Stimulated activated CD4-positive, alpha-beta T cell treated with anti-CD3 and anti-CD28 coated beads, Interleukin-12 subunit alpha, Interleukin-12 subunit beta, amount 100 ng/mL, for 24 hours (primary cell): ENCODE data around the gene PTPN1.

Experiments used
- DNase-seq, 2 experiments: peaks; one replicate each; pipeline ENCODE4 v3.0.0-alpha.2; 2020; ENCODE audit warnings: low read depth in 2 of 2

The PTPN1 gene

DNA sequence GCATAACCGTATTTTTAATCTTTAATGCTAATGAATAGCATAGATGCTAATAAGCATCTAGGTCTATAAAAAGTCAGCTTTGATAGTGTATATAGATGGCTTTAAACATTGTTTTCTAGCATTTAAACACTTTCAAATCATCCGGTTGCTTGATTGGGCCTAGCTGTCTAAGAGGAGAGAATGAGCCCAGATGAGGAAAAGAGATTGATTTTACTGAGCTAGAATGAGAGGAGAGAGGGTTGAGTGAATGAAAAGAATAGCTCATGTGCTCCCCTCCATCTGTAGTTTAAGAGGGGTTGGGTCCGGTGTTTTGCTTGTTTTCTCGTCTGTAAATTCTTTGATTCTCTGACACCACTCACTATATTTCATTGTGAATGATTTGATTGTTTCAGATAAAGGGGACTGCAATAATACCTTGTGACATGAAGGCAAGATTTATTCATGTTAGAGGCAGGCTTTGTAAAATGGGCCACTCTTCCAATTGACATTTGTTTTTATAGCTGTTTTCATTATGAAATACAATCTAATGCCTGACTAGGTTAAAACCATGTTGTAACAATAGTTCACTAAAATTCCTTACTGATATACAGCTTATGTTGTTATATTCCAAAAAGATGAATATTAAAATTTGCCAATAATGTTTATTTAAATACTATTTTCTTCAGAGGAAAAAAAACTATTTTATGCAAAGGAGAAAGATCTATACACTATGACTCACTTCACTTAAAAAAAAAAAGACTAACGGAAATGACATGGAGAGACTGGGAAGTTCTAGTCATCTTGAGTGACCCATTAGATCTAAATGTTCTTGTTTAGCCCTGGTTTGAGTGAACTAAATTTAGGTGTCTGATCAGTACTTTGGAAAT, 3.2 kb downstream of the PTPN1 start:
- DNase-seq, result no peak

DNA sequence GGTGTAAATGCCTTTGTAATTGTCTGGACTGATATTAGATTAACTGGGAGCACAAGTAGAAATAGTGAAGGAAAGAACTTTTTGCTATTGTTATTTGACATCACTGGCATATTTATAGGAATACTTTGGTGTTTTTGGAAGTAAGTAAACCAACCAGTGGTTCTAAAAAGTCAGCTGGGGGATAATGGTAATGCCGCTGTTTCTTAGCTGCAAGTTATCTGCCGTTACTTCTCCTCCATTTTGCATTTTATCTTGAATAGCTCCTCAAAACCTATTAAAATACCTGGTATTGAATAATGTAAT, 3.8 kb downstream of the PTPN1 start:
- no peak for DNase-seq

DNA sequence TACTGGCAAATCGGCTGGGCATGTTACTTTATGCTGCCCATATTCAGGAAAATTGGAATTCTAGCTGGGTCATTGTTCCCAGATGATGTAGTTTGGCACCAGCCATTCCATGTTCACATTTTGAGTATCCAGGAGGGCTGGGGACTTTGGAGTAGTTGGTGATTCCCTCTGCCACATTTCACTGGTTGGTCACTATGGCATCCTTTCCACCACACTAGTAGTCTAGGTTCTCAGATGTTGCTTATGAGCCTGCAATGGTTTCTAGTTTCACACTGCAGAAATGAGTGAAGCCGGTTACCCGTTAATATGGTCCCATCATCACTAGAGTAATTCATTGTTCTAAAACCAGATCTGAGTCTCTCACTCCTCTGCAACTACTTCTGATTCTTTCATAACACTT, 4.6 kb downstream of the PTPN1 start:
- no peak for DNase-seq

DNA sequence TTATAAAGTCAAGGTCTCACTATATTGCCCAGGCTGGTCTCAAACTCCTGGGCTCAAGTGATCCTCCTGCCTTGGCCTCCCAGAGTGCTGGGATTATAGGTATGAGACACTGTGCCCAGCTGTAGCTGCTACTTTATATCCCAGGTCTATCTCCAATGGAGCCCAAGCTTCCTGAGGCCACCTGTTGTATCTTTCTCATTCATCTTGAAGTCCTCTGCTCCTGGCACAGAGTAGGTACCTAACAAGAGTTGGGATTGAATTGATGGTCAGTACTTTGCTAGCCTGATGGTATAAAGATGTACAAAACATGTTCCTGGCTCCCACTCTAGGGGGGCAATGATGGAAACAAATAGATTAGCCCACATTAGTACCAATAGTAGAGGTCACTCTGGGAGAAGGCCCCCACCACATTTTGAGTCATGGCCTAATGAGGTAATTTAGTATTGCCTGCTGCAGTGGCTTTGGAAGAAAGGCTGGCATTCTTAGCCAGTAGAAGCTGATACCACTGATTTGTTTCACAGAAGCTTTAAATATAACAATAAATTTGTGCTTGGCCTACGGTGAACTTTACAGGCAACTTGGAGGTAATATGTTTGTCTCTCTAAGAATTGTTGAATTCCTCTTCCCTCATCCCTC, 5.4 kb downstream of the PTPN1 start:
- no peak for DNase-seq

DNA sequence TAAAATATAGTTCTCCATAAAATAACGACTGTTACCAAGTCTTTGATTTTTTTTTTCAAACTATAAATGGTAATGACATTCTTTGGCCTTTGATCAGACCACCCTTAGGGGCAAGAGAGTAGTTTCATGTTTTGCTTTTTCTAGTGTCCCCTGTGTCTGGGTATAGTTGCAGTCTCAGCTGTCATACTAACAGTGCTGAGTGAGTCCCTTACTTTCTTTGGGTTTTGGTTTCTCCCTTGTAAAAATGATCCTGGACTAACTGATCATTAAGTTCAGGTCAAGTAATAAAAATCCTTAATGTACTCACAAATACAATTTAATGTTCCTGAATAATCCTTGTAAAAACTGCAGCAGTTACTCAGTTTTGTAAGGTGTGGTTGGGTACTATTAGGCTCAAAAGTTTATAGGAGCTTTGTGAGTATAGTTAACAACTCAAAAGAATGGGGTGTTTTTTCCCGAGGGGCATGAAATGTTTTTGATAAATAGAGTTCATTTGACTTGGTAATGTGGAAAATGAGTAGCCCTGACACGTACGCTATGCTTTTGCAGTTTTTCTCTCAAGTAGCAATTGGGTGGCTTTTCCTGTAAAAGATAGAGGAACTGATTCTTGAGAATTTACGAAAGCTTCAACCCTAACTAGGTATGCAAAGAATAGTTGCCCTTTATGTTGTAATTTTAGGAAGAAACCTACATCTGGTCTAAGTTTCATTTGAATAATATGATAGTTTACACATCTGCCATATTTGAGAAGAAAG, 6.2 kb downstream of the PTPN1 start:
- DNase-seq, result no peak

DNA sequence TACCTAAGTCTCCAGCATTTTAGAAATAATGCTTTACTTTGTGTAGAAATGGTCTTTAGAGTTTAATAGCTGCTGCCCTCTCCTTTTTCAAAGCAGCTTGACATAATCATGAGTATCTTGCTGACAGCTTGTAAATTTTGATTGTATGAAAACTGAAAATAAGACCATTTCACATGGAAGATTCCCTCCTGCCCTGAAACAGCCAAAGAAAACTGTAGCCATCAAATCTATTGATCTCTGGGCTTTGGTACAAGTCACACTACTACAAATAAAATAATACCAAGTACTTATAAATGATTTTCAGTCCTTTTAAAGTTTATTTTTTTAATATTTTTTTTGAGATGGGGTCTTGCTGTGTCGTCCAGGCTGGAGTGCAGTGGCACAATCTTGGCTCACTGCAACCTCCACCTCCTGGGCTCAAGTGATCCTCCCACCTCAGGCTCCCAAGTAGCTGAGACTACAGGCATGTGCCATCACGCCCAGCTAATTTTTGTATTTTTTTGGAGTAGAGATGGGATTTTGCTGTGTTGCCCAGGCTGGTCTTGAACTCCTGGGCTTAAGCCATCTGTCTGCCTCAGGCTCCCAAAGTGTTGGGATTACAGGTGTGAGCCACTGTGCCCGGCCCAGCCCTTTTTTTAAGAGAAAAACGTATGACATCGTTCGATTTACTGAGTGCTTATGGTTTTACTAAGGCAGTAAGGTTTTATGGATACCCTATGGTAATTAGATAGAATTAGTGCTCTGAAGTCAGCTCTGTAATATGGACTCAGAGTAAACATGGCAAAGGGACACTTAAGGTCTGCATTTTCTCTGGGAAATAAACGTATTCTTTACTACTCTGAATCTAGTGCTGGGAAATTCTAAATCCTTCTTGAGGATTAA, 7.0 kb downstream of the PTPN1 start:
- DNase-seq, result no peak

DNA sequence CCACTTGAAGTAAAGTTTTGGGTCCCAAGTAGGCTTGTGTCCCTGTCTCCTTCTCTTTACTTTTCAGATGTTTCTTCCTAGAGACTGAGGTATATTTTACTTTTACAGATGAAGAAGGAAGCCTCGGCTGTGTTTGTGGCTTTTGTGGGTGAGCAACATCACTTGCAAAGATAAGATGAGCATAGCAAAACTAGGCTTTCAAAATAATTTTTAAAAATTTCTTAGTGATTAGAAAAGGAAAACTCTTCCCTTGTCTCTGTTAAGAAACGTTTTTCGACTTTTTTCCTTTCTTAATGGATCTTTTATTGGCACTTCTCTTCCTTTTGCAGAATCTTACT, 7.6 kb downstream of the PTPN1 start:
- no peak for DNase-seq

DNA sequence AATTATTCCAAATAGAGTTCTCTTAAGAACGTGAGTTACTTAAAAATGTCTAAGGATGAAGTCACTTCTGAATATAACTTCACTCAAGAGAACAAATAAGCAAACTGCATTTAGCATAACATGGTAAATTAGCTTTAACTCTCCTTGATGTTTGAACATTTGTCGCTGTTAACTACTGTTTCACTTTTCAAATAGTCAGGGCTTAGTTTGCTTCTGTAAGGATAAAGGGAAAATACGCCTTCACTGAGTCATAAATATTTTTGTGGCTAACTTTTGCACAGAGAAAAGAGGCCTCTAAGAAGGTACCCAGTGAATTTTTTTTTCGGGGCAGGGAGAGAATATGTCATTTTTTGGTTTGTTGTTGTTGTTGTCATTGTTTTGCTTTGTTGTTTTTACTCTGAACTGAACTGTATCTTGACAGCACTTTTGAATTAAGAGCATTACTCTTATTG, 8.1 kb downstream of the PTPN1 start:
- DNase-seq, result no peak

DNA sequence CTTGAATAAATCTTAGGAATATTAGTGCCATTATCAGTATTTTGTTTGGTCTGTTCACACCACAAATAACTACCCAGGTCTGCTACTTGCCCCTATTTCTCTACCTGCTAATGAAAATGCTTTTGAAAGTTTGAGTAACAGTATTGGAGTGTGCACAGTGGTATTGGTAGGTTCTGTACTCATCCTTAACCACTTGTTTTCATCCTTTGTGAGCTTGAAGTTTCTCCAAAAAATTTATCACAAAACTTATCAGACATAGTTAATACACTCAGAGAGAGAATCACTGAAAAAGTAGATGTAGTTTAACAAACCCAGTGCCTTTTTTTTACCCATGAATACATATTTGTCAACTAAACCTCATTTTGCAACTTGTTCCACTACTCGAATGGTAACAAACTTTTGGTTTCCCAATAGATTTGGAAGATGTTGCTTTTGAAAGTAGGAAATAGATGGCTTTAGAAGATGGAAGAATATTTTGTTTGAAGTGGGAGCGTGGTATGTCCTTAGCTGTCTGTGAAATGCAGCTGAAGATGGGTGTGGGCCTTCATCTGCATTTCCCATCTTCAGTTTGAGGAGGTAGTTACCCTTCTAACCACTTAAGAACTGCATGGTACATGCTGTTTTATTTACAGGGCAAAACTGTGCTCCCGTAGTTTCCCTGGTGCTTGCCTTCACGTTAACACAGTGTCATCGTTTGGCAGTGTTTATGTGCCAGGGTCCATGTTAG, 9.0 kb downstream of the PTPN1 start:
- DNase-seq, result no peak

DNA sequence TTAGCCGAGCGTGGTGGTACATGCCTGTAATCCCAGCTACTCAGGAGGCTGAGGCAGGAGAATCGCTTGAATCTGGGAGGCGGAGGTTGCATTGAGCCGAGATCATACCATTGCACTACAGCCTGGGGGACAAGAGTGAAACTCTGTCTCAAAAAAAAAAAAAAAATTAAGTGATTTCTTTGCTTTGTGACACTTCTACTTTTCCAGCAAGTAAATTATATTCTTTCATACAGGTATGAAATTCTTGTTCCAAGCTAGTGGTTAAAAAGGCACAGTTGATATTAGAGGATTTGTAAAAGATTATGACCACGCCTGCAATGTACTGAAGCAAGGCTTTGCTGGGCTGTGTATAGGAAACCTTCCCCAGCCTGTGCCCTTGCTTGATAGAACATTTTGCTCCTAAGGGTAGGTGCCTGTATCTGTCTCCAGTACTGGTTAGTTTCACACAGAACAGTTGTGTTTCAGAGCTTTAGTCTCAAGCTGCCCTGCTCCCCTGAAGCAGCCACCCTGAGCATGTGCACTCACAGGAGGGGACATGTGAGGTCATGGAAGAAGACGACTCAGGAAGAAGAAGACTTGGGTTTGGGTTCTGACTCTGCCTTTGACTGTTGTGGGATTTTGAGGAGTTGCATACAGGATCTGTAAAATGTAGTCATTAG, 10.2 kb downstream of the PTPN1 start:
- DNase-seq, result peak in 1 of 2 experiments; percentile 45

DNA sequence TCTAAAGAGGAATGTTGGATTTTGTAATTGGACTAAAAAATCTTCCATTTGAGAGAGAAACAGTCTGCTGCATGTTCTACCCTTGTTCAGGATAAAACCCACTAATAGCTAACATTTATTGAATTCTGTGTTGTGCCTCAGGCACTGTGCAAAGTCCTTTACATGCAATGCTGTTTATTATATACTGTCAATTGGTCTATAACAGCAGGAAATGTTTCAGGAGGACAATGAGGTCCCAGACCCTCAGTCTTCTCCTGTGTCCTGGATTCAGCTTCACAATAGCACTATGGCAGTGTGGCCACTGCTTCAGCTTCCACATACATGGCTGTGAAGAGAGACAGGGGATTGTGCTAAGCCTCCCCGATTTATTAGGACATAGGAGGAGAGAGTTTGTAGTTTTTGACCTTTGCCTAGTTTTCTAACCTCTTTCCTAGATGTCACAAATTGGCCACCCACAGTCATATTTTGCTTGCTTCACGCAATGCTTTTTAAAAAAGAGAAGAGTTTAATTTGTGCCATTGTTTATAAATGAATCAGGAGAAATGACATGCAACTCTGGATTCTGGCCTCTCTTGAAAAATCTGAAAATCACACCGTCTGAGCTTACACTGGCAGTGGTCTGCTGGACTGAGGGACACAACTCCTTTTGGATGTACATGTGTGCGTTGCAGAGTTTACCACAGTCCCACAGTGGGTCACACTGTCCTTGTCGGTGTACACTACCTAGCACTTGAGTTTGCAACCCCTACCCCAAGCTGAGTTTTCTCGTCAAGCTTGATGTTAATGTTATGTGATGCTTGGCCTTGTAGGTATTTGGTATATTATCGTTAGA, 11.3 kb downstream of the PTPN1 start:
- no peak for DNase-seq

DNA sequence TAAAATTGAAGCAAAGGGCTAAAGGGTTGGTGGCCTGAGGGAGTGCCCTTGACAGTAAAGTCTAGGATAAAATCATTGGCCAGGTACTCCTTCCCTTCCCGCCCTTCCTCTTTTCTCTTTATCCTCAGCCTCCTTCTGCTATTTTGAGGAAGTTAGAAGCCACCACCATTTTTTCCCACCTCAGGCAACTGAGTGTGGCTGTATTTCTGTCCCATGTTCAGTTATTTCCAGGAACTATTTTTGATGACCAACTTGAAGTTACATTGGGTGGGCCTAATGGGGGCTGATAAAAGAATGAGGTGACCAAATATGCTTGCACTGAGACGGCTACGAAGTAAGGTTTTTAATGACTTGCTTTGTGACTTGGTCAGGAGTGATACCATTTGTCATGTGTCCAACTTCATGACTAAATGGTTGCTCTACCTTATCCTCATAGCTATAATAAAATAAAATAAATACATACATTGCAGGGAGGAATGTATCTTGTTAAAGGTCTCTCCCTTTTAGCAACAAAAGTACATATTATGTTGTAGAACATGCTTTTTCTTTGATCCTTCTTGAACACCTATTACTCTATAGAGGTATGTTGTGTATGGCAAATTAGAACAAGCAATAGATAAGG, 12.0 kb downstream of the PTPN1 start:
- DNase-seq, result no peak

DNA sequence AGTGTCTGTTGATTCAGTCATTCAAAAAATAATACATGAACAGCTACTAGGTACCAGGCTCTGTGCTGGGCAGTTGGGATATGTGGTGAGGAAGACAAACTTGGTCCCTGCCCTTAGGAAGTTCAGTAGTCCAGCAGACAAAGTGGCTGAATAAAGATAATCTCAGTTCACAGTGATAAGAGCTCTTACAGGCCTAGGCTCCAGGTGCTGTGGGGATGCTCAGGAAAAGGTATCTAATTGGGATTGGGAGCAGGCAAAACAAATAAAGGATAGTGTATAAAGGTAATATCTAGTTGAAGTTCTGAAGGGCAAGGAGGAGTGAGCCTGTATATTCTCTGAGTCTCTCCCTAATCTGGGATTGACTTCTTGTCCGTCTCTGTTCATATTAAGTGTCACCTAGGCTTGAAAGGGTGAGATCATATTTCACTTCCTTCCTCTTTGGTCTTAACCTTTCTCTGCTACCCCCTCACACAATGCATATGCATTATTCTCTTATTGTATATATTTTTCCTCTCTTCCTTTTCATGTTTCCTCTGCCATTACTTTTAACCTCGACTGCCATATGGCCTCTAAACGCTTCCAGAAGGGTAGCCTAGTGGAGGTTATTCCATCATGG, 13.5 kb downstream of the PTPN1 start:
- DNase-seq, result no peak

DNA sequence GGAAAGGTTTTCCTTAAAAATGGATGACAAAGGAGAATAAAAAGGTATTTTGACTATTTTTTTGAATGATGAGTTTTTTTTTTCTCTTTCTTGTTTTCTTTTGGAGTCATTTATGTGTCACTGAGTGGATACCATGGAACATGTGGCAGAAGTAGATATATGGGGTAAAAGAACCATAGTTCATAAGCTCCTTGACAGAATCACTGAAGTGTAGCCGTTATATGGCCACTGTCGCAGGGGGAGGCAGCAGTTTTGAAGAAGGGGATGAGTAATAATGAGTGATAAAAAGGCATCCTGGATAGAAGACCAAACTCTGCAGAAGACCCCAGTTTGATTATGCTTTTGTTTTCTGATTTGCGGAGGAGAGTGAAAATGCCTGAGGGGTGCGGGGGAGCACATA, 15.5 kb downstream of the PTPN1 start:
- no peak for DNase-seq

DNA sequence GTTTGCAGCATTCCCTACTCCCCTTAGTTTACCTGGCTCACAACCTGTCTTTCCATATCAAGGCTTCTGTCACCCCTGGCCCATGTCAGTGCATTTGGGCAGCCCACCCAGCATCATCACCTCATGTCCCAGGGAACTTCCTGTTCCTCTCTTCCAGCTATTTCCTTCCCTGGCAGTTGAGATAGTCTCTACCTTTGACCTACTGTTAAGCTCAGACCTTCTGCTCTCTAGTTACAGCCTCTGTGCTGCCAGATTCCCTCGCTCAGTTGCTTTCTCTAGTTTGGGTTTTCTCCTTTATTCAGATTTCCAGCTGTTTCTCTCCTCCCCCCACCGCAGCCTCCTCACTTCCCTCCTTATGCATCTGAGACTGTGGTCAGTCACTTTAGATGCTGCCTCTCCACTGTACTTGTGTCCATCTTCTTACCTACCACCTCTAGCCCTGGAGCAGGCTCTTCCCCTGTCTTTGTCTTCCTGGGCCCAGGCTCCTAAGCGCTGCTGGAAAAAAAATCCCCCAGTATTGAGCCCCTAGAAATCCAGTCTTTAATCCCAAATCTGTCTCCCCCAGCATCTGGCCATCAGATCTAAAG, 16.3 kb downstream of the PTPN1 start:
- DNase-seq, result no peak

DNA sequence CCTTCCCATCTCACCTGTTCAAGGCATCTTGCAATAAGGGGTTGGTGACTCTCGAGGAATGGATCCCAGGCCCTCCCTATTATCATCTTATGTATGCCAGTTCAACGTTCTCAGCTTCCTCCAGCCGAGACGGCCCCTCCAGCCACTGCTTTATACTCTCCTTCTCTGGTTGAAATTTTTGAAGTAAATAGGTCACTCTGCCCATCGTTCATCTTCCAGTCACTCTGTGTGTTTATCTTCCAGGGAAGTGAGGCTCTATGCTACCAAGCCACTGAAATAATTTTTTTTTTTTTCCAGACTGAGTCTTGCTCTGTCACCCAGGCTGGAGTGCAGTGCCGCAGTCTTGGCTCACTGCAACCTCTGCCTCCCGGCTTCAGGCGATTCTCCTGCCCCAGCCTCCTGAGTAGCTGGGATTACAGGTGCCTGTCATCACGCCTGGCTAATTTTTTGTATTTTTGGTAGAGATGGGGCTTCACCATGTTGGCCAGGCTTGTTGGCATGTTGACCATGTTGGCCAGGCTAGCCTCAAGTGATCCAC, 17.0 kb downstream of the PTPN1 start:
- no peak for DNase-seq

DNA sequence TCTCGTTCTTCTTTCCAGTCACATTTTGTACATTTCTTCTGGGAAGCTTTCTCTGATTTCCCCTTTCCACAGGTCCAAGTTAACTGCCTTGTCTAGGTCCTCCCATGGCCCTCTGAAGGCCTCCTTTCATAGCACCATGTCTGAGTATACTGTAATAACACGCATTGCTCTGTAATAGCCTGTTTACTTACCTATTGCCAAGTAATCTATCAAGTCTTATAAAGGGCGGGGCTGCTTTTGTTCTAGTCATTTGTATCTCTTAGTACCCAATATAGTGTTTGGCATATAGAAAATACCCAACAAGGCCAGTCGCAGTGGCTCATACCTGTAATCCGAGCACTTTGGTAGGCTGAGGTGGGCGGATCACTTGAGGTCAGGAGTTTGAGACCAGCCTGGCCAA, 17.9 kb downstream of the PTPN1 start:
- DNase-seq, result no peak

DNA sequence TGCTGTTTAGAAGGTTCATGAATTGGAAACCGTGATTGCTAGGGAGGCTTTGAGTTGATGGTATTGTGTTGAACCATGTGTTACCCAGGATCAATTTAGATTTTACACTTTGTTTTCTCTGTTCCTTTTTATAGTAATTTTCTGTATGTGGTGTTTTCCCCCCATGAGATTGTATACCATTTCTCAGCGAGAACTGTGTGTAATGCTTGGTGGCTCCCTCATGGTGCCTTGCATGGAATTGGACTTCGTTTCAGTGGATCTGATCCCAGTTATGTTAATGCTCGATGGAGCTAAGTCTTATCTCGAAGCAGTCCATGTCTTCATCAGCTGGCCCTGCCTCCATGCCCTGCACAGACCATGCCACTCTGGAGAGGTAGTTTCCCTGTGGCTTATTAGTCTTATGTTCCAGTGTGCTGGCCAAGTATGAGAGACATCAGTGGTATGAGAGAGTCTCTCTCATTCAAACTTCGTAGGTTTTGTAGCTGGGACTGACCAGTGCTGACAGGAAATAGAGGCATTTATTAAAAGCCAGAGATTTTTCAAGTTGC, 18.7 kb downstream of the PTPN1 start:
- DNase-seq, result no peak
